GM23248 (cell line): ENCODE data around the gene TTC16.

ENCODE experiments used
- EZH2 ChIP-seq: fragments of 200-600 bp; sonication (generic); IDR thresholded peaks from 2 replicates; pipeline ENCODE4 v1.6.1; 2018; ENCODE audit warnings: antibody characterized with exemption, mild to moderate bottlenecking; ENCODE audit not compliant: insufficient read depth, poor library complexity, severe bottlenecking
- EZH2phosphoT487 ChIP-seq: fragments of 200-600 bp; sonication (generic); IDR thresholded peaks from 2 replicates; pipeline ENCODE4 v1.6.1; 2018; ENCODE audit warnings: antibody characterized with exemption, moderate library complexity, mild to moderate bottlenecking, low read depth; ENCODE audit not compliant: insufficient read depth

DNA sequence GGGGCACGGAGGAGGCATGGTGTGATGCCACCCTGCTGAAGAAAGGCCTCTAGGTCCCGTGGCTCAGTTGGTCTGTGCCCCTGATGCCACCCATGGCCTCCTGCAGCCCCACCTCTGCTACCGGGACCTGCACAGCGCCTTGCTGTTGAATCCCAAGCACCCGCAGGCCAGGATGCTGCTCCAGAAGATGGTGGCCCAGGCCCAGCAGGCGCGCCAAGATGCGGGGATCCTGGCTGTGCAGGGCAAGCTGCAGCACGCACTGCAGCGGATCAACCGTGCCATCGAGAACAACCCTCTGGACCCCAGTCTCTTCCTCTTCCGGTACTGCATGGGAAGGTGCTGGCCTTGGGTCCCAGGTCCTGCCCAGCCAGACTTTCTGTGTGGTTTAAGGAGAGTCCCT lies 7.1 kb downstream of the TTC16 start:
- TF ChIP-seq EZH2, result no peak
- TF ChIP-seq EZH2phosphoT487, result no peak
